OCI-LY3 (cell line): ENCODE data around the gene DGCR6.
"Not testable (repeated sequence)": the region's sequence is repeated elsewhere in the genome, so short reads cannot be mapped to it uniquely, and the experiment has no call there.

Experiments
- H2AFZ ChIP-seq: fragments of 200-600, 300-600 bp; shearing (Covaris generic); 2 replicates; pipeline ENCODE4 v1.6.0; 2014; ENCODE audit warnings: antibody characterized with exemption, low read depth, low read length
- H3K27ac ChIP-seq: fragments of 200-600, 300-600 bp; sonication (generic); 2 replicates; pipeline ENCODE4 v1.5.1; 2014; ENCODE audit warnings: mild to moderate bottlenecking, low read length, moderate library complexity, mixed read lengths
- H3K27me3 ChIP-seq: fragments of 200-600, 300-600 bp; sonication (generic); 2 replicates; pipeline ENCODE4 v1.6.1; 2014; ENCODE audit warnings: low read depth, low read length, mixed read lengths
- H3K36me3 ChIP-seq: fragments of 200-600, 300-600 bp; sonication (generic); replicated peaks from 2 replicates; pipeline ENCODE3; 2014; ENCODE audit warnings: low read depth, low read length, mixed read lengths
- H3K4me1 ChIP-seq: fragments of 300-600, 200-600 bp; sonication (generic); 2 replicates; pipeline ENCODE4 v1.6.1; 2014; ENCODE audit warnings: low read length, mixed read lengths
- H3K4me2 ChIP-seq: fragments of 200-600, 300-600 bp; sonication (generic); 2 replicates; pipeline ENCODE4 v1.6.1; 2014; ENCODE audit warnings: low read length, mixed read lengths
- H3K4me3 ChIP-seq: fragments of 300-600, 200-600 bp; sonication (generic); 2 replicates; pipeline ENCODE4 v1.5.1; 2014; ENCODE audit warnings: antibody characterized with exemption, mild to moderate bottlenecking, low read length, moderate library complexity
- H3K79me2 ChIP-seq: fragments of 300-600, 200-600 bp; shearing (Covaris generic); 2 replicates; pipeline ENCODE4 v1.6.1; 2014; ENCODE audit warnings: mild to moderate bottlenecking, low read length, mixed read lengths
- H3K9ac ChIP-seq: fragments of 300-600, 200-600 bp; shearing (Covaris generic); 2 replicates; pipeline ENCODE4 v1.6.0; 2014; ENCODE audit warnings: mild to moderate bottlenecking, low read length, moderate library complexity
- H3K9me3 ChIP-seq: fragments of 200-600, 300-600 bp; shearing (Covaris generic); 2 replicates; pipeline ENCODE4 v1.6.1; 2014; ENCODE audit warnings: low read length, mixed read lengths; ENCODE audit not compliant: insufficient read depth
- H4K20me1 ChIP-seq: fragments of 200-600, 300-600 bp; sonication (generic); 2 replicates; pipeline ENCODE4 v1.6.1; 2016; ENCODE audit warnings: low read length, mixed read lengths; ENCODE audit not compliant: insufficient read depth
- CTCF ChIP-seq: fragments of 200-600, 300-600 bp; sonication (generic); IDR thresholded peaks from 2 replicates; pipeline ENCODE4 v1.5.1; 2014; ENCODE audit warnings: antibody characterized with exemption, low read length, low read depth
- EZH2phosphoT487 ChIP-seq: fragments of 200-600 bp; shearing (Covaris generic); IDR thresholded peaks from 2 replicates; pipeline ENCODE4 v1.6.1; 2018; ENCODE audit warnings: antibody characterized with exemption, mixed run types, low read depth

The DGCR6 gene

GRCh38 chr22:18905540-18906409 is at the start of gene DGCR6:
DGCR6 (plus strand) TSS chr22:18906320; CDS start chr22:18906375, 55 bp downstream.
- TF ChIP-seq CTCF (no peak), EZH2phosphoT487 (no peak)
- Histone ChIP-seq H3K27me3 (no peaks in the 10 kb centered on the region), H3K27ac (no peak within 1 kb of the TSS), H3K9me3 (no peaks in the 10 kb centered on the region), H3K9ac (no peak within 1 kb of the TSS), H3K79me2 (no peaks in the 10 kb centered on the region), H4K20me1 (no peaks in the 10 kb centered on the region), H3K36me3 (no peaks in the 10 kb centered on the region), H3K4me2 (no peak within 1 kb of the TSS), H3K4me3 (no peak within 1 kb of the TSS), H3K4me1 (no peaks in the 10 kb centered on the region), H2AFZ (no peak within 1 kb of the TSS)

- H4K20me1 ChIP-seq, H3K79me2 ChIP-seq, H3K4me1 ChIP-seq, H3K9ac ChIP-seq, H2AFZ ChIP-seq, H3K27ac ChIP-seq, H3K36me3 ChIP-seq, H3K4me2 ChIP-seq, H3K9me3 ChIP-seq, H3K27me3 ChIP-seq, H3K4me3 ChIP-seq: not testable (repeated sequence)
Observed at GRCh38 chr22:18859314-18859713, 46.8 kb upstream of the DGCR6 start.

- H3K27ac ChIP-seq, H3K27me3 ChIP-seq, H3K4me2 ChIP-seq, H3K36me3 ChIP-seq, H3K9me3 ChIP-seq, H2AFZ ChIP-seq, H3K9ac ChIP-seq, H3K4me3 ChIP-seq, H3K4me1 ChIP-seq, H3K79me2 ChIP-seq, H4K20me1 ChIP-seq: not testable (repeated sequence)
Observed at GRCh38 chr22:18881260-18881659, 24.9 kb upstream of the DGCR6 start.

- not testable (repeated sequence) for H3K79me2 ChIP-seq, H4K20me1 ChIP-seq, H2AFZ ChIP-seq, H3K9ac ChIP-seq, H3K27ac ChIP-seq, H3K4me2 ChIP-seq, H3K27me3 ChIP-seq, H3K36me3 ChIP-seq, H3K4me3 ChIP-seq, H3K9me3 ChIP-seq, H3K4me1 ChIP-seq
Observed at GRCh38 chr22:18884465-18884864, 21.7 kb upstream of the DGCR6 start.

- no peaks in the 10 kb centered on the region for H4K20me1 ChIP-seq
- TF ChIP-seq CTCF (no peak), EZH2phosphoT487 (no peak)
- H3K4me3 ChIP-seq, result no peak overlapping the region
- no peaks in the 10 kb centered on the region for H3K9me3 ChIP-seq
- no peaks in the 10 kb centered on the region for H3K4me1 ChIP-seq
- no peaks in the 10 kb centered on the region for H3K36me3 ChIP-seq
- H3K27ac ChIP-seq, result no peak overlapping the region
- no peaks in the 10 kb centered on the region for H3K79me2 ChIP-seq
- no peaks in the 10 kb centered on the region for H3K27me3 ChIP-seq
- H3K9ac ChIP-seq, result no peak overlapping the region
- no peak overlapping the region for H3K4me2 ChIP-seq
- H2AFZ ChIP-seq, result no peak overlapping the region
Observed at GRCh38 chr22:18888115-18888514, 18.0 kb upstream of the DGCR6 start.

GRCh38 chr22:18890510-18891192 is 15.5 kb upstream of the DGCR6 start:
- H3K79me2 ChIP-seq, result not testable (repeated sequence)

GRCh38 chr22:18893775-18894174 is 12.3 kb upstream of the DGCR6 start:
- not testable (repeated sequence) for H3K4me3 ChIP-seq, H3K27ac ChIP-seq, H2AFZ ChIP-seq, H4K20me1 ChIP-seq, H3K9me3 ChIP-seq, H3K9ac ChIP-seq, H3K36me3 ChIP-seq, H3K4me1 ChIP-seq, H3K4me2 ChIP-seq, H3K27me3 ChIP-seq, H3K79me2 ChIP-seq

More at GRCh38 chr22:18890510-18891192, 15.5 kb upstream of the DGCR6 start:
- H4K20me1 ChIP-seq, H3K27ac ChIP-seq, H3K9me3 ChIP-seq, H3K9ac ChIP-seq, H3K27me3 ChIP-seq, H3K4me2 ChIP-seq, H3K4me1 ChIP-seq, H2AFZ ChIP-seq, H3K4me3 ChIP-seq, H3K36me3 ChIP-seq: not testable (repeated sequence)
